BE2C (cell line): ENCODE results near the gene ABTB2.

ENCODE experiments used
- DNase-seq: peaks from one replicate; pipeline ENCODE4 v3.0.0-alpha.2; 2020
- H3K27me3 ChIP-seq: fragments of 250-450 bp; sonication (Bioruptor Pico); 2 replicates; pipeline ENCODE4 v1.5.1; 2020; ENCODE audit warnings: mild to moderate bottlenecking
- H3K36me3 ChIP-seq: fragments of 250-450 bp; sonication (Bioruptor Pico); 2 replicates; pipeline ENCODE4 v1.5.1; 2020; ENCODE audit warnings: mild to moderate bottlenecking
- H3K4me1 ChIP-seq: fragments of 250-450 bp; sonication (Bioruptor Pico); 2 replicates; pipeline ENCODE4 v1.5.1; 2020
- H3K4me3 ChIP-seq: 2 replicates; pipeline ENCODE4 v1.5.1; 2011; ENCODE audit warnings: low read depth, low read length
- H3K9me3 ChIP-seq: fragments of 250-450 bp; sonication (Bioruptor Pico); 2 replicates; pipeline ENCODE4 v1.5.1; 2020
- TF ChIP-seq, protein P1 (sequence below): IDR thresholded peaks from 2 replicates; pipeline ENCODE4 v1.5.1; 2012; ENCODE audit warnings: mild to moderate bottlenecking, low read depth, low read length

Gene ABTB2

GRCh38 chr11:34255101-34255500, 102.7 kb downstream of the ABTB2 start:
- DNase-seq: no peak
- Histone ChIP-seq H3K4me1 (no peaks in the 10 kb centered on the region; the same call in 1 of the 2 replicates), H3K9me3 (no peaks in the 10 kb centered on the region), H3K4me3 (no peak overlapping the region), H3K36me3 (no peaks in the 10 kb centered on the region), H3K27me3 (no peaks in the 10 kb centered on the region)
- TF ChIP-seq, protein P1, sequence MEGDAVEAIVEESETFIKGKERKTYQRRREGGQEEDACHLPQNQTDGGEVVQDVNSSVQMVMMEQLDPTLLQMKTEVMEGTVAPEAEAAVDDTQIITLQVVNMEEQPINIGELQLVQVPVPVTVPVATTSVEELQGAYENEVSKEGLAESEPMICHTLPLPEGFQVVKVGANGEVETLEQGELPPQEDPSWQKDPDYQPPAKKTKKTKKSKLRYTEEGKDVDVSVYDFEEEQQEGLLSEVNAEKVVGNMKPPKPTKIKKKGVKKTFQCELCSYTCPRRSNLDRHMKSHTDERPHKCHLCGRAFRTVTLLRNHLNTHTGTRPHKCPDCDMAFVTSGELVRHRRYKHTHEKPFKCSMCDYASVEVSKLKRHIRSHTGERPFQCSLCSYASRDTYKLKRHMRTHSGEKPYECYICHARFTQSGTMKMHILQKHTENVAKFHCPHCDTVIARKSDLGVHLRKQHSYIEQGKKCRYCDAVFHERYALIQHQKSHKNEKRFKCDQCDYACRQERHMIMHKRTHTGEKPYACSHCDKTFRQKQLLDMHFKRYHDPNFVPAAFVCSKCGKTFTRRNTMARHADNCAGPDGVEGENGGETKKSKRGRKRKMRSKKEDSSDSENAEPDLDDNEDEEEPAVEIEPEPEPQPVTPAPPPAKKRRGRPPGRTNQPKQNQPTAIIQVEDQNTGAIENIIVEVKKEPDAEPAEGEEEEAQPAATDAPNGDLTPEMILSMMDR: no peak

DNA sequence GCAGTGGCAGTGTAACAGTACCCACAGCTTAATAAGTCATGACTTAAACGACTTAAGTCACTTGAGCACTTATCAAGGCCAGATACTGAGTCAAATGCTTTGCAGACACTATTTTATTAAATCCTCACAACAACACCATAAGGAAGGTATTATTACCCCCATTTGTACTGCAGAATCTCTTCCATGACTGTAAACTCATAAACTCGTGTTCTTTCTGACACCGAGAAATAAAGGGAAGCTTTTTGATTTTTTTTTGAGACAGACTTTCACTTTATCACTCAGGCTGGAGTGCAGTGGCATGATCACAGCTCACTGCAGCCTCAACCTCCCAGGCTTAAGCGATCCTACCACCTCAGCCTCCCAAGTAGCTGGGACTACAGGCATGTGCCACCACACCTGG, 103.8 kb downstream of the ABTB2 start:
- no peaks in the 10 kb centered on the region for H3K9me3 ChIP-seq
- no peak for DNase-seq
- TF ChIP-seq, protein P1: no peak
- no peaks in the 10 kb centered on the region; the same call in 1 of the 2 replicates for H3K4me1 ChIP-seq
- H3K27me3 ChIP-seq: no peaks in the 10 kb centered on the region
- no peaks in the 10 kb centered on the region for H3K36me3 ChIP-seq
- no peak overlapping the region for H3K4me3 ChIP-seq

GRCh38 chr11:34252651-34253050, 105.2 kb downstream of the ABTB2 start:
- DNase-seq: no peak
- H3K4me1 ChIP-seq: no peaks in the 10 kb centered on the region; the same call in 1 of the 2 replicates
- no peaks in the 10 kb centered on the region for H3K27me3 ChIP-seq
- no peaks in the 10 kb centered on the region for H3K36me3 ChIP-seq
- H3K9me3 ChIP-seq: no peaks in the 10 kb centered on the region
- H3K4me3 ChIP-seq: no peak overlapping the region
- TF ChIP-seq, protein P1: no peak

DNA sequence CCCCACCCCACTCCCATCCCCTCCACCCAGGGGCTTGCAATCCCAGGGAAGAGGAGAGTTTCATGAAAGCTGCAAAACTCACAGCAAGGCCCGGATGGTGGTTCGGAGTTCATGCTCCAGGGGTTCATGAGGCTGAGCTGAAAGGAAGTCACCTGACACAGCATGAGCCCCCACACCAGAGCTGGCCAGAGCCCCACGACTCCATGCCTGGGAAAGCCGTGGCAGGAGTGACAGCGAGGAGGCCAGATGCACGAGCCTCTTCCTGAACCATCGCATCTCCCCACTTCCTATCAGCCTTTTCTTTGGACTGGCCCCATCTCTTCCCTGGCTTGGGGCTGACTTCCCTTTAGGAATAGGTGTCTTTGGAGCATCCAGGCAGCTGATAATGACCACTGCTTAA, 105.8 kb downstream of the ABTB2 start:
- TF ChIP-seq, protein P1: no peak
- H3K4me3 ChIP-seq: no peak overlapping the region

DNA sequence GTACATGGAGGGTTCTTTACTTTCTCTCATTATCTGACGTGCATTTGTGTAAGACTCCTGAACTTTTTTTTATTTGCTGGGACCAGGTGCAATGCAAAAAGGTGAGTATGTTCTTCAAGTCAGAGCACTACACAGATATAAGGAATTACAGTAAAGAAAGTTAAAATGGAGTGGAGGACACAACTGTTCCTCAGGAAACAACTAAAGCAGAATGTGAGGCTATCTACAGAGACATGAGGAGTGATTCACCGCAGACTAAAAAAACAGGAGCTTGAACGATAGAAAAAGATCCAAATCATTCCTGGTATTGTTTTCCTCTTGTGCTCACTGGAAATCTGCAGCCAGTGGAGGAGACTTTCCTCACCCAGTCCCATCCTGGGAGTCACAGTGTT, 106.2 kb downstream of the ABTB2 start:
- no peaks in the 10 kb centered on the region; the same call in 1 of the 2 replicates for H3K4me1 ChIP-seq
- peak overlapping the region; percentile 41 for H3K4me3 ChIP-seq
- no peaks in the 10 kb centered on the region for H3K9me3 ChIP-seq
- TF ChIP-seq, protein P1: no peak
- DNase-seq: no peak
- H3K27me3 ChIP-seq: no peaks in the 10 kb centered on the region
- H3K36me3 ChIP-seq: no peaks in the 10 kb centered on the region

More for the DNA sequence above, 105.8 kb downstream of the ABTB2 start:
- H3K9me3 ChIP-seq: no peaks in the 10 kb centered on the region
- no peaks in the 10 kb centered on the region; the same call in 1 of the 2 replicates for H3K4me1 ChIP-seq
- H3K36me3 ChIP-seq: no peaks in the 10 kb centered on the region
- no peak for DNase-seq
- H3K27me3 ChIP-seq: no peaks in the 10 kb centered on the region

DNA sequence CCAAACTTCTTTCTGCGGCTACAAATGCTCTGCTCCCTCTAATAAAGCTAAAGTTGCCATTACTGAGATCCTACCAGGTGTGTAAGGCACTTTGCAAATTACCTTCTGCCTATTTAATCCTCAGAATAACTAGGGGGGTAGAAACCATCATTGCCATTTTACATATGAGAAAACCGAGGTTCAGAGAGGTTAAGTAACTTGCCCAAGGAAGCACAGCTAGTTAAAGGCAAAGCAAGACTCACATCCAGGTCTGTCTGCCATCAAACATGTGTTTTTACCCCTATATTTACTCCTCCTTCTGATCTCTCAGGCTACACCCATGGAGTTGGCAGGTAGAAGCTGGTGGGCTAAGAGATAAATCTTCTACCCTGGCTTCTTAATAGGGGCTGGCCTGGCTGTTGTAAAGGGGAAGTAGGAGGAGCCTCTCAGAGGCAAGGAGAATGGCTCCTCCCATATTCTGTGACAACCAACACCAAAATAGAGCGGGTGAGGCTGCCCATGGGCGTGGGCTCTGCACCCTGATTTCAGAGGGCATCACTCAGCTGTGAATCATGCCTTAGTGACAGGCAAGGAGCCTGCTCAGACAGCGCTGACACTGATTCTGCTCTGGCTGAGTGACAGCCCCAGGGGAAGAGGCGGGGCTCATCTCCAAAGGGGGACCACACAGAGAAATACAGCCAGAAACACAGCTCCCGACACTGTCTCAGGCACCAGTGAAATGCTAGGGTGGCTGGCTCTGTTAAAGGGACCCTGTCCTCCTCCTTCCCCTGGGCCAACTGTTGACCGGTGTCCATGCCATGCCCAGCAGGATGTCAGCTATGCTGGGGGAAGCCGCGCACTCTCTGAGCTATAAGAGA, 106.8 kb downstream of the ABTB2 start:
- H3K4me1 ChIP-seq: no peaks in the 10 kb centered on the region; the same call in 1 of the 2 replicates
- TF ChIP-seq, protein P1: no peak
- no peaks in the 10 kb centered on the region for H3K27me3 ChIP-seq
- peak; percentile 58 for DNase-seq
- no peaks in the 10 kb centered on the region for H3K36me3 ChIP-seq
- peak overlapping the region; percentile 41 for H3K4me3 ChIP-seq
- H3K9me3 ChIP-seq: no peaks in the 10 kb centered on the region
